ENCODE measurements around the gene AOX1. TPM values are rescaled to one million over a fixed set of nuclear protein-coding genes. Genes with fewer than 3 reads are reported as not detected.

Gene AOX1
- total RNA-seq, 3 donors from 2014 or later, result 1.9 to 33.9 (median 17.8) TPM

DNA sequence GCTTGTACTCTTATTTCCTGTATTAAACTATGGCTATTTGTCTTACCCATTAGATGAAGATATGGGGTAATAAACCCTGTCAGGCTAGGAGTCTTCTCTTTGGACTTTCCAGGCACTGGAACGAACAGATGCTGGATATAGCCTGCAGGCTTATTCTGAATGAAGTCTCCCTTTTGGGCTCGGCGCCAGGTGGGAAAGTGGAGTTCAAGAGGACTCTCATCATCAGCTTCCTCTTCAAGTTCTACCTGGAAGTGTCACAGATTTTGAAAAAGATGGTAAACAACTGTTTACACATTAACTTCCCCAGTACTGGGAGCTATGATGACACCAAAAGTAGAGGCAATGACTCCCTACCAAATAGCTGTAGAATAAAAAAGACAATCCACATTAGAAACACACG, 27.9 kb downstream of the AOX1 start:
- H3K4me3 ChIP-seq, result no peak overlapping the region
- H3K9me3 ChIP-seq, result no peaks in the 10 kb centered on the region
- no peaks in the 10 kb centered on the region for H3K36me3 ChIP-seq (ENCODE audit: low read depth)
- intact Hi-C loops (cut with DNase I, micrococcal nuclease), result no loop called here
- TF ChIP-seq, protein P1, sequence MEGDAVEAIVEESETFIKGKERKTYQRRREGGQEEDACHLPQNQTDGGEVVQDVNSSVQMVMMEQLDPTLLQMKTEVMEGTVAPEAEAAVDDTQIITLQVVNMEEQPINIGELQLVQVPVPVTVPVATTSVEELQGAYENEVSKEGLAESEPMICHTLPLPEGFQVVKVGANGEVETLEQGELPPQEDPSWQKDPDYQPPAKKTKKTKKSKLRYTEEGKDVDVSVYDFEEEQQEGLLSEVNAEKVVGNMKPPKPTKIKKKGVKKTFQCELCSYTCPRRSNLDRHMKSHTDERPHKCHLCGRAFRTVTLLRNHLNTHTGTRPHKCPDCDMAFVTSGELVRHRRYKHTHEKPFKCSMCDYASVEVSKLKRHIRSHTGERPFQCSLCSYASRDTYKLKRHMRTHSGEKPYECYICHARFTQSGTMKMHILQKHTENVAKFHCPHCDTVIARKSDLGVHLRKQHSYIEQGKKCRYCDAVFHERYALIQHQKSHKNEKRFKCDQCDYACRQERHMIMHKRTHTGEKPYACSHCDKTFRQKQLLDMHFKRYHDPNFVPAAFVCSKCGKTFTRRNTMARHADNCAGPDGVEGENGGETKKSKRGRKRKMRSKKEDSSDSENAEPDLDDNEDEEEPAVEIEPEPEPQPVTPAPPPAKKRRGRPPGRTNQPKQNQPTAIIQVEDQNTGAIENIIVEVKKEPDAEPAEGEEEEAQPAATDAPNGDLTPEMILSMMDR (IDR thresholded peaks at IDR 0.05), result no peak
- no peak for ATAC-seq
- no peaks in the 10 kb centered on the region for H3K4me1 ChIP-seq (ENCODE audit: low read depth)
- no peak for DNase-seq

DNA sequence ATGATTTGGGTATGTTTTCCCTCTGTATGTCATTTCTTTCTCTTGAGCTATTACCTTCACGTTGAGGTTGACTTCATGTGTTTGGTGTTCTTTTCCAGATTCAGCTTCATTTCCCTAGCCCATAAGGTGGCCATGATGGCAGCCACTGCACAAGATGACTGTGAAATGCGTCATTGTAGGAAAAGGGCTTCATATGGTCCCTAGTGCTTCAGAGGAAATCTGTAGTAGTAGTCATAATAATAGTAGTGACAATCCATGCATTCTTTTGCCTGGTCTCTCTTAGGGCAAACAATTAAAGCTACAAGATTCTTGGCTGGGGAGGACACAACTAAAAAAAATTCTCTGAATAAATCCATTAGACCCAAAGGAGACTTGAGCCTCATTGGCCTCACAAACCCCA, 28.4 kb downstream of the AOX1 start:
- Histone ChIP-seq H3K4me1 (ENCODE audit: low read depth) (no peaks in the 10 kb centered on the region), H3K4me3 (no peak overlapping the region), H3K9me3 (no peaks in the 10 kb centered on the region), H3K36me3 (ENCODE audit: low read depth) (no peaks in the 10 kb centered on the region)
- no peak for DNase-seq
- TF ChIP-seq, protein P1 (IDR thresholded peaks at IDR 0.05), result no peak
- no peak for ATAC-seq
- intact Hi-C loops (cut with DNase I, micrococcal nuclease), result no loop called here

DNA sequence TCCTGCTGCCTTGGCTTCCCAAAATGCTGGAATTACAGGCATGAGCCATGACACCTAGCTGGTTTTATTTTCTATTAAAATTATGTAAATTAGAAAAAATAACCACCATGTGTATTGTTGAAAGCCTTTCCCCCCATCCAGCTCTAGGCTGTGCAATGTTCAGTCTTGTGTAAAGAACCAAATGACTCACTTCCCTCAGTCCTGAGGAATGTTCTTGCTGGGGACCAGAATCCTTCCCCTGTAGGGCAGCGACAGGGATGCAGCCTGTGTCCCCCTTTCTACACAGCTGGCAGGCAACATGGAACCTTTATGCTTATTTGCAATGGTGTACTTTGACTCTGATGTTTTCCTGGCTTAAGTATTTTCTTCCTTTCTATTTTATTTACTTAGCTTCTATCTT, 29.4 kb downstream of the AOX1 start:
- TF ChIP-seq, protein P1 (IDR thresholded peaks at IDR 0.05), result no peak
- no peak overlapping the region for H3K4me3 ChIP-seq
- no peaks in the 10 kb centered on the region for H3K36me3 ChIP-seq (ENCODE audit: low read depth)
- no peak for DNase-seq
- H3K9me3 ChIP-seq, result no peaks in the 10 kb centered on the region
- no peak for ATAC-seq
- intact Hi-C loops (cut with DNase I, micrococcal nuclease), result no loop called here
- no peaks in the 10 kb centered on the region for H3K4me1 ChIP-seq (ENCODE audit: low read depth)

DNA sequence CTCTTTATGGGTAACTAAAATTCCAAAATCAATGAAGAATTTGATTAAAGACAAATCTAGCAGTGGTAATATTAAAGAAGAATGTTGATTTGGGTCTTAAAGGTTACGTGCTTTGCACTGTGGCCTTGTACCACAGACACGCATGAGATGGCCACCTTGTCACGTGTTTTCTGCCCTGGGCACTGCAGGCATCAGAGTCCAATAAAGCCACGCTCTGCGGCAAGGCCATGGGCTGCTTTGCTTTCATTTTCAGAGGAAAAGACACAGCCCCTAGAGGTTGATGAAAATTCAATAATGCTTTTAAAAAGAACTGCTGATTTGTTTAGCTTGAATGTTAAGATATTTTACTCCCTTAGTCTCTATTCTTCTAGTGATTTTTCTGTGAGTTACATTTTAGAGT, 30.4 kb downstream of the AOX1 start:
- H3K4me1 ChIP-seq (ENCODE audit: low read depth), result no peaks in the 10 kb centered on the region
- H3K9me3 ChIP-seq, result no peaks in the 10 kb centered on the region
- DNase-seq (no peak), ATAC-seq (no peak)
- TF ChIP-seq, protein P1 (IDR thresholded peaks at IDR 0.05), result no peak
- H3K36me3 ChIP-seq (ENCODE audit: low read depth), result no peaks in the 10 kb centered on the region
- intact Hi-C loops (cut with DNase I, micrococcal nuclease), result no loop called here
- no peak overlapping the region for H3K4me3 ChIP-seq

DNA sequence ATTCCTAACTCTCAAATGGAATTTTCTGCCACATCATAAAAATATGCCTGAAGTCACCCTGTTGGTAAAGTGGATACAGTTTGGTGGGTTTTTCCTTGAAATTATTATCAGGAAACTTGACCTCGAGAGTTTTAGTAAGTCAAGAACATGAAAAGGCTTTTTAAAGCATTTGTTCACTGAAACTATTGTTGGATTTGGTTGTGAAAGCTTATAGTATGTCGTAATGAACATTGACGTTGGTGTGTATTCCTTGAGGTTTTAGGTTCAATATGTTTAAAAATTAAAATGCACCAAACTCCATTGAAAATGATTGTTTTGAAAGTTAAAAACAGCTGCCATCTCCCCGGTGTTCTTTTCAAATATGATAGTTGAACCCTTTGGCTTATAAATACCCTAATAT, 30.8 kb downstream of the AOX1 start:
- Histone ChIP-seq H3K36me3 (ENCODE audit: low read depth) (no peaks in the 10 kb centered on the region), H3K4me3 (no peak overlapping the region), H3K4me1 (ENCODE audit: low read depth) (no peaks in the 10 kb centered on the region), H3K9me3 (no peaks in the 10 kb centered on the region)
- TF ChIP-seq, protein P1 (IDR thresholded peaks at IDR 0.05), result no peak
- DNase-seq, result no peak
- no peak for ATAC-seq
- intact Hi-C loops (cut with DNase I, micrococcal nuclease), result no loop called here

All from mucosa of descending colon (tissue), 3 donors.